Spleen (tissue), 7 donors: Measurements from ENCODE around the gene NTRK2.

Experiments used
- POLR2A ChIP-seq, 3 donors: fragments of 450-650 bp; IDR thresholded peaks; one replicate each; pipeline ENCODE4 v1.5.1; 2017; ENCODE audit warnings: antibody characterized with exemption in 3 of 3, mild to moderate bottlenecking in 1 of 3
- POLR2AphosphoS5 ChIP-seq, 3 donors: sonication (generic); formaldehyde crosslinking; IDR thresholded peaks; one replicate each; pipeline ENCODE4 v1.5.1; 2017; ENCODE audit warnings: antibody characterized with exemption in 3 of 3
- TF ChIP-seq, protein P1 (sequence below), 11 experiments: fragments of 200-600 bp in 7 of 11; fragments of 450-650 bp in 4 of 11; sonication (generic) in 4 of 11; IDR thresholded peaks in 8 of 11; conservative IDR thresholded peaks in 3 of 11; 1 replicate in 7 of 11; 2 replicates in 4 of 11; pipeline versions ENCODE4 v1.4.0 to v1.8.0; 2016 to 2021; ENCODE audit warnings: antibody characterized with exemption in 11 of 11, inconsistent platforms in 4 of 11, mild to moderate bottlenecking in 1 of 11
- donor health status: DM: no; HTN: no; CAD: no; lungs with moderate emphysema.
- donor health status: DM: no; HTN: no; CAD: no.
- donor health status: DM: no; HTN: no; CAD: no.

DNA sequence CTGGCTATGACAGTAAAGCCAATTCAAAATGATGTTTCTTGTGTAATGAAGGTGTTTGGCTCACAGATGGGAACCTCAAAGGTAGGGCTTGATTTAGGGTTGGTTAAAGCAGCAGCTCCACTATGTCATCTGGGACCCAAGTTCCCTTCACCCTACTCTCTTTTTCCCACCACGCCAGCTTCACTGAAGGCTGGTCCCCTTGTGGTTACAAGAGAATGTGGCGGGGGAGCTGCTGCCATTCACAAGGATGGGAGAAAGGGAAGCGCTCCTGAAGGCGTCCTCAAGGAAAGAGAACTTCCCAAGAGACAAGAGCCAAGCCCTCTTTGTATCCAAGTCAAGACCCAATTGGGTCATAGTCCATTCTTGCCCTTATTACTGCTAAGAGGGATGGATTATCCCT lies 72.7 kb downstream of the NTRK2 start:
- TF ChIP-seq, protein P1, sequence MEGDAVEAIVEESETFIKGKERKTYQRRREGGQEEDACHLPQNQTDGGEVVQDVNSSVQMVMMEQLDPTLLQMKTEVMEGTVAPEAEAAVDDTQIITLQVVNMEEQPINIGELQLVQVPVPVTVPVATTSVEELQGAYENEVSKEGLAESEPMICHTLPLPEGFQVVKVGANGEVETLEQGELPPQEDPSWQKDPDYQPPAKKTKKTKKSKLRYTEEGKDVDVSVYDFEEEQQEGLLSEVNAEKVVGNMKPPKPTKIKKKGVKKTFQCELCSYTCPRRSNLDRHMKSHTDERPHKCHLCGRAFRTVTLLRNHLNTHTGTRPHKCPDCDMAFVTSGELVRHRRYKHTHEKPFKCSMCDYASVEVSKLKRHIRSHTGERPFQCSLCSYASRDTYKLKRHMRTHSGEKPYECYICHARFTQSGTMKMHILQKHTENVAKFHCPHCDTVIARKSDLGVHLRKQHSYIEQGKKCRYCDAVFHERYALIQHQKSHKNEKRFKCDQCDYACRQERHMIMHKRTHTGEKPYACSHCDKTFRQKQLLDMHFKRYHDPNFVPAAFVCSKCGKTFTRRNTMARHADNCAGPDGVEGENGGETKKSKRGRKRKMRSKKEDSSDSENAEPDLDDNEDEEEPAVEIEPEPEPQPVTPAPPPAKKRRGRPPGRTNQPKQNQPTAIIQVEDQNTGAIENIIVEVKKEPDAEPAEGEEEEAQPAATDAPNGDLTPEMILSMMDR (IDR thresholded peaks at IDR 0.05 in 8 of 11, conservative IDR thresholded peaks at IDR 0.05 in 3 of 11): no peak
- TF ChIP-seq POLR2A (IDR thresholded peaks at IDR 0.05): no peak
- no peak for TF ChIP-seq POLR2AphosphoS5 (IDR thresholded peaks at IDR 0.05)
